Measurements from ENCODE around the gene OR52B4.
"Not testable (repeated sequence)": the region's sequence is repeated elsewhere in the genome, so short reads cannot be mapped to it uniquely, and the experiment has no call there.

OR52B4 gene

GRCh38 chr11:4370166-4370565, 2.0 kb upstream of the OR52B4 start:
- Histone ChIP-seq H3K4me3 (ENCODE audit: low read length in 2 of 2) (no peak overlapping the region), H3K9ac (ENCODE audit: low read length in 2 of 2) (no peak overlapping the region)

GRCh38 chr11:4348142-4348541, 20.0 kb downstream of the OR52B4 start:
- H3K4me3 ChIP-seq (ENCODE audit: low read length in 2 of 2); H3K9ac ChIP-seq (ENCODE audit: low read length in 2 of 2); H3K36me3 ChIP-seq (ENCODE audit: control insufficient read depth in 2 of 2, insufficient read depth in 2 of 2, low read length in 2 of 2); H3K27me3 ChIP-seq (ENCODE audit: control insufficient read depth in 1 of 2, insufficient read depth in 2 of 2, low read length in 2 of 2); H3K27ac ChIP-seq (ENCODE audit: low read length); H3K9me3 ChIP-seq (ENCODE audit: control insufficient read depth in 2 of 2, low read length in 2 of 2); H3K4me1 ChIP-seq (ENCODE audit: control insufficient read depth, insufficient read depth, low read length): not testable (repeated sequence)

More at GRCh38 chr11:4370166-4370565, 2.0 kb upstream of the OR52B4 start:
- H3K4me1 ChIP-seq (ENCODE audit: control insufficient read depth, insufficient read depth, low read length): no peaks in the 10 kb centered on the region
- peaks cover 0 to 1% of the 10 kb centered on the region in 2 donors for H3K9me3 ChIP-seq (ENCODE audit: control insufficient read depth in 2 of 2, low read length in 2 of 2)
- no peaks in the 10 kb centered on the region for H3K27me3 ChIP-seq (ENCODE audit: control insufficient read depth in 1 of 2, insufficient read depth in 2 of 2, low read length in 2 of 2)
- no peak overlapping the region for H3K27ac ChIP-seq (ENCODE audit: low read length)
- no peaks in the 10 kb centered on the region for H3K36me3 ChIP-seq (ENCODE audit: control insufficient read depth in 2 of 2, insufficient read depth in 2 of 2, low read length in 2 of 2)

GRCh38 chr11:4345366-4345765, 22.8 kb downstream of the OR52B4 start:
- H3K9ac ChIP-seq (ENCODE audit: low read length in 2 of 2); H3K9me3 ChIP-seq (ENCODE audit: control insufficient read depth in 2 of 2, low read length in 2 of 2); H3K4me3 ChIP-seq (ENCODE audit: low read length in 2 of 2); H3K27ac ChIP-seq (ENCODE audit: low read length); H3K27me3 ChIP-seq (ENCODE audit: control insufficient read depth in 1 of 2, insufficient read depth in 2 of 2, low read length in 2 of 2); H3K4me1 ChIP-seq (ENCODE audit: control insufficient read depth, insufficient read depth, low read length); H3K36me3 ChIP-seq (ENCODE audit: control insufficient read depth in 2 of 2, insufficient read depth in 2 of 2, low read length in 2 of 2): not testable (repeated sequence)

GRCh38 chr11:4334356-4334755, 33.8 kb downstream of the OR52B4 start:
- H3K4me1 ChIP-seq (ENCODE audit: control insufficient read depth, insufficient read depth, low read length); H3K36me3 ChIP-seq (ENCODE audit: control insufficient read depth in 2 of 2, insufficient read depth in 2 of 2, low read length in 2 of 2); H3K27me3 ChIP-seq (ENCODE audit: control insufficient read depth in 1 of 2, insufficient read depth in 2 of 2, low read length in 2 of 2); H3K9ac ChIP-seq (ENCODE audit: low read length in 2 of 2); H3K4me3 ChIP-seq (ENCODE audit: low read length in 2 of 2); H3K9me3 ChIP-seq (ENCODE audit: control insufficient read depth in 2 of 2, low read length in 2 of 2); H3K27ac ChIP-seq (ENCODE audit: low read length): not testable (repeated sequence)
